Fibroblast of gingiva (primary cell): ENCODE measurements around the gene ASF1B.
"Not testable (repeated sequence)": the region's sequence is repeated elsewhere in the genome, so short reads cannot be mapped to it uniquely, and the experiment has no call there.

Experiments
- DNase-seq: peaks from one replicate; pipeline ENCODE4 v3.0.0-alpha.2; 2011; ENCODE audit warnings: low read depth

The ASF1B gene

GRCh38 chr19:14160017-14160703 is 23.8 kb upstream of the ASF1B start:
- no peak for DNase-seq

GRCh38 chr19:14159059-14159458 is 22.7 kb upstream of the ASF1B start:
- DNase-seq, result no peak

GRCh38 chr19:14158276-14159023 is 22.1 kb upstream of the ASF1B start:
- DNase-seq, result no peak

GRCh38 chr19:14156971-14157717 is 20.8 kb upstream of the ASF1B start:
- DNase-seq, result no peak

DNA sequence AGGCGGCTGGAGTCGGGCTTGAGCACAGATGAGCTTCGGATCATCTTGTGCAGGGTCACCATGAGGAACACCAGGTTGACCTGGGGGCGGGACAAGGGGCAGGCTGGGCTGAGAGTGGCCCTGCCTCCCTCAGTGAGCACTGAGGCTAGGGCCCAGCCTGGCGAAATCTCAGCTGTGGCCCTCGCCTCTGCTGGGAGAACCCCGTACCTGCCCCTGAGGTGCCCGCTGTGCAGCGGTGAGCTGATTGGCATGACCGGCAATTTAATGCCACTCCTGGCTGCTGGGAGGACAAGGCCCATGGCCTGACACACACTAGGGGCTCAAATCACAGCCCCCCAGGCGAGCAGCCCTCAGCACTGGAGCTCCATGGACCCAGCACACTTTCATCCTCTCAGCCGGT is 19.7 kb upstream of the ASF1B start:
- no peak for DNase-seq

GRCh38 chr19:14155371-14155770 is 19.0 kb upstream of the ASF1B start:
- DNase-seq, result no peak

DNA sequence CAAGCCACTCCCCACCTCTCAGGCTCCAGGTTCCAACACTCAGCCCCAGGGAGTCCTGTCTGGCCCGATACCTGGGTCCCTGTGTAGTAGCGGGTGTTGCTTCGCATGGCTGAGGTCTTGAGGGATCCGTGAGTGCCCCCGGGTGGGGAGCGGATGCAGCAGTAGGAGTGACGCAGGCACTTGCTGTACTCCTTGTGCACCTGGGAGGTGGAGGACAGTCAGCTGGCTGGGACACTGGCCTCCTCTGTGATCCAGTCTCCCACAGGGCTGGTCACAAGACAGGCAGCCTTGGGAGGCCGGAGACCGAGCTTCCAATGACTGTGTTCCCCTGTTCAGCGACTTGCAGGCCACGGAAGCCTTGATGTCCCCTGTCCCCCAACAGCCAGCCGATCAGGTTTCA is 16.3 kb upstream of the ASF1B start:
- no peak for DNase-seq

DNA sequence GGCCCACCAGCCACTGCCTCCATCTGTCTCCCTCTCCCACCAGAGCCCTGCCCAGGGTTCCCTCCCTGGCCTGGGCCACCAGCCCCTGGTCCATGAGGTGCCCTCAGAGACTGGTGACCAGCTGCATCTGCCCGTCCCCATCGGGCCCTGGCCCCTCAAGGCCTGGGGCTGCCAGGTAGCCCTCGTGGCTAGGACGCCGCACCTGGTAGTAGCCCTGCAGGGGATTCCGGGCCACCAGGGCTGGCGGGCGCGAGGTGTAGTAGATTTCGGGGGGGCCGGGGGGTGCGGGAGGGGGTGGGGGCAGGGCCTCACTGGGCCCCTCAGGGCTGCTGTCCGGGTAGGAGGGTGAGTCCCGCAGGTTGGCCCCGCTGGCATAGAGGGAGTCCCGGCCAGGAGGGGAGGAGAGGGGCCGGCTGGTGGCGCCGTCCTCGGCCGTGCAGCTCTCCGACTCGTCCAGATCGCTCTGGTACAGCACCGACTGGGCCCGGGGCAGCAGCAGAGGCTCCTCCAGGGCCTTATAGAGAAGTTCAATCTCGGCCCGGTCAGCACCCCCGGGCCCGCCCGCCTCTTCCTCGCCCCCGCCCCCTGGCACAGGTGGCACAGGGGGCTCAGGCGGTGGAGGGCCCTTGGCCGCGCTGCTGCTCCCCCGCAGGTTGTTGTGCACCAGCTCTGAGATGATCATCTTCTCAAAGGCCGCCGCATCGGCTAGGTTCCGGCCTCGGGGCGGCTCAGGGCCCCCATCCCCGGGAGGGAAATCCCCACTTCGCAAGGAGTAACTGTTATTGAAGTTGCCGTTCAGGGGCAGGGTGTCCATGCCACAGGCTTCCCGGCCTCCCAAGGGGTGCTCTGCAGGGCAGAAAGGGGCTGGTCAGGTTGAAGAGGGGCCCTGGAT is 14.6 kb upstream of the ASF1B start:
- DNase-seq, result no peak

DNA sequence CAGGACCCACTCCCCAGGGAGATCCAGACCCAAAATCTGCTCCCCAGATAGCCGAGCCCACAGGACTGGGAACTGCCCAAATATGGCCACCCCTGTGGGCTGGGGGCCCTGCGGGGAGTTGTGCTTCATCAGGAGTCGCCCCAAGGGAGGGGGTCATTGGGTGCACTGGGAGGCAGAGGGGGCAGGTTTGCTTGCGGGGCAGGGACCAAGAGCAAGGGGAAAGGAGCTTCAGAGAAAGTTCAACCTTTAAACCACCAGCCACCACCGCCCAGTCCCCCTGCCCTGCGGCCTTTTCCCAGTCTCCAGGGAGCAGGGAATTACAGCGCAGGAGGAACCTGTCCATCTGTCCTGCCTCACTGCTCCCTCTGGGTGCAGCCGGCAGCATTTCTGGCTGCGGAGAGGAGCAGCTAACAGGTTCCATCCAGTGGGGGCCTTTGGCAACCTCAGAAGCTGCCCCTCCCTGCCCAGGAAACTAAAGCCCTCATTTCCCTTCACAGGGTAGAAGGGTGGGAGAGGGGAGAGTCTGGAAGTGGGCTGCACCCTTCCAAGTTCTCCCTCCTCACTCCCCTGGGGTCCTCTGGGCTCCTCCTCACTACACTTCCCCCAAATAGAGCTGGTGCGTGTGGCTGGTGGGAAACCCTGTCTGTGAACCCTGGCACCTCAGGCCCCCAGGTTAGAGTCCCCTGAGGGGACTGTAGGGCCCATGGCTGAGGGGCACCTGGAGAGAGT is 13.8 kb upstream of the ASF1B start:
- DNase-seq, result no peak

GRCh38 chr19:14149509-14149994 is 13.2 kb upstream of the ASF1B start:
- peak; percentile 39 for DNase-seq

GRCh38 chr19:14148751-14149410 is 12.5 kb upstream of the ASF1B start:
- no peak for DNase-seq

DNA sequence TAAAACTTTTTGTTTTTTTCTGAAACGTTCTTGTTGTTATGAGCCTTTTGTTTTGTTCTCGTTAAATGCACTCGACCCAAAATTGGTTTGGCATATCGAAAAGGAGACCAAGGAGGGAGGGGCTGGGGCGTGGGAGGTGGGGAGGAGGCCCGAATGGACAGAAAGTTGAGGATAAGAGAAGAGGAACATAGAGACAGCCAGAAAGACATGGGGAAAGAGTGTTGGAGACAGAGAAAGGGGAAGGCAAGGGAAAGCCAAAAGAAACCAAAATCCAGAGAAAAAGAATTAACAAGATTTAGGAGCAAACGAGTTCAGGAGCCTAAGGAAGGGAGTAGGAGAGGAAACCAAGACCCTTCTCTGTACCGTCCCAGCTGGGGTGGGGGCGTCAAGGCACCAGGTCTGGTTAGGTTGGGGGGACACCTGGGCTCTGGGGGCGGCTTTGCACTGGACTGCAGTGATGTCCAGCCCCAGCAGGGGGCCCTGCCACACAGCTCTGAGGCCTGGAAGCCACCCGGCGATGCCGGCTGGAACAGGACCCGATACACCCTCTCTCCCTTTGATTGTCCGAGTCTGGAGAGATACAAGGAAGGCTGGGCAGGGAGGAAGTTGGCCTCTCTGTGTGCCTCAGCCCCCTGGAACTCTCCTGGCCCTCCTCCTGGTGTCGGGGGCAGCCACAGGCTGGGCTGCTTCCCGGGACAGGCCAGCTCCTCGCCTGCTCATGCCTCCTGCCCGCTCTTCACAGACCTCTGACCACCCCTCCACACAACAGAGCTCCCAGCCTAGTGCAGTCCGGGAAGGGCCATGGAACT is 11.6 kb upstream of the ASF1B start:
- peak; percentile 53 for DNase-seq

DNA sequence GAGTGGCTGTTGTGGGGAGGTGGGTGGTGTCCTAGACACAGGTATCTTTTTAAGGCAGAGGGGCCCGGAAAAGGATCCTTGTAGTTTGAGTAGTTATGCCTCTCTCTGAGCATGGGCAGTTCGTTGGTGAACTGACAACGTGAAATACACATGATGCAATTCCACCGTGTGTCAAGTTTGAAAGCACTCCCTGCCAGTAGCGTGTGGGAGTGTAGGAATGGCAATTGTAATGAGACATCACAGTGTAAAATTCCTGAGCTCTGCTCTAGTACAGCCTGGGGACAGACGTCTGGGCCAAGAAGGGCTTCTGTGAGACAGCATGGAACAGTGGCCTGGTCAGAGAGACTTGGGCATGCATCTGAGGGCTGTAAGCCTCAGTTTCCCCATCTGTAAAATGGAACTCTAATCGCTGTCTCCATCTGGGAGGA is 10.4 kb upstream of the ASF1B start:
- peak; percentile 60 for DNase-seq

- DNase-seq, result not testable (repeated sequence)
Measured at GRCh38 chr19:14146169-14146568, 9.8 kb upstream of the ASF1B start.

DNA sequence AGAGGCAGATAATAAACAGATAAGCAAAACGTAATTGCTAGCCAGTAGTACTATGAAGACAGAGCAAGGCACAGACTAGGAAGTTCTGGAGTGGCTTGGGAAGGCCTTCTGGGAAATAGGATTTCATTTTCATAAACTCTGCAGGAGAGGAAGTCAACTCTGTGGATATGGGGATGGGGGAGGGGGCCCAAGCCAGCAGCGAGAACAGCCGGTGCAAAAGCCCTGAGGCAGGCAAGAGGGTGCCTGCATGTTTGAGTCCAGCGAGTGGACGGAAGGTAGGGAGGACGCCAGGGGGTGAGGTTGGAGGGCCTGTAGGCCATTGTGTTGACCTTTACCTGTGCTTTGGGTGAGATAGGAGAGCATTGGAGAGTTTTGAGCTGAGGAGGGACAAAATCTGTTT is 9.0 kb upstream of the ASF1B start:
- no peak for DNase-seq

DNA sequence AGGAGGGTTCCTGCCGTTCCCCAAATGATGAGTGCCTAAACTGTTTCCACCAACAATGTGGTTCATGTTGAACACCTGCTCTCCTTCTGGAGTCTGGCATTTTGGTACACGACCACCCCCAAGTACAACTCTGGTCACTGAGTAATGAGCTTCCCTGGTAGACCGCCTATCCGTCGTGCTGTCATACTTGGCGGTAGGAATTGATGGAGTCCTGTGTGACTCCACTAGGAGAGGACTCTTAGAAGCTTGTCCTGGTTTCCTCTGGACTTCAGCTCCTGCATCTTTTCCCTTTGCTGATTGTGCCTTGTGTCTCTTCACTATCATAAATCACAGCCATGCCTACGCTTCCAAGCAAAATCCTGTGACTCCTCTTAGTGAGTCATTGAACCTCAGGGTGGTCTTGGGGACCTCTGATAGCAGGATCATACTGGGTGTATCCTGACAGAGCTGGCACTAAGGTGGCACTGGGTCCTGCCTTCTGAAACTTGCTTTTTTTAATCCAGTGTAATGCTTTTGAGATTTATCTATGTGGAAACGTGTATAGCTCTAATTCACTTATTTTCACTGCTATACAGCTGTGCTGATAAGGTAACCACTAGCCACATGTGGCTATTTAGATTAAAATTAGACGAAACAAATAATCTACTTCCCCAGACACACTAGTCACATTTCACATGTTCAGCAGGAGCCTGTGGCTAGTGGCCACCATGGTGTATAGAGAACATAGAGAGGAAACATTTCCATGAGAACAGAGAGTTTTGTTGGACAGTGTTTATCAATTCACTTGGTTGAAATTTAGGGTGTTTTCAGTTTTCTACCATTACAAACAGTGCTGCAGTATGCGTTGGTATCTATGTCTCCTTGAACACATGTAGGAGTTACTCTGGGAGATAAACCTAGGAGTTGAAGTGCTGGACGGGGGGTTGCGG is 6.1 kb upstream of the ASF1B start:
- no peak for DNase-seq

DNA sequence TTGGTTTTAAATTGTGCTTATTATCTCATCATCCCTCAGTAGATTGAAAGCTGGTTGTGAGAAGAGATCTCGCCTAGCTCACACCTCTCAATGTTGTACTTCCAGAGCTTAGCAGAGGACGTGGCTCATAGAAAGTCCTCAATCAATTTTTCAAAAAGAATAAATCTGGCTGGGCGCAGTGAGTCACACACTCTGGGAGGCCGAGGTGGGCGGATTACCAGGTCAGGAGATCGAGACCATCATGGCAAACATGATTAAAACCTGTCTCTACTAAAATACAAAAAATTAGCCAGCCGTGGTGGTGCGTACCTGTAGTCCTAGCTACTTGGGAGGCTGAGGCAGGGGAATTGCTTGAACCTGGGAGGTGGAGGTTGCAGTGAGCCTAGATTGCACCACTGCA is 4.7 kb upstream of the ASF1B start:
- DNase-seq, result no peak

- no peak for DNase-seq
Measured at GRCh38 chr19:14139944-14140343, 3.6 kb upstream of the ASF1B start.
